NB4 (cell line): Measurements from ENCODE around the gene TSHZ2.

Source experiments
- DNase-seq: peaks from one replicate; pipeline ENCODE4 v3.0.0; 2010; ENCODE audit warnings: low read depth
- H3K4me3 ChIP-seq: one replicate; pipeline ENCODE4 v1.5.1; 2011; ENCODE audit warnings: mild to moderate bottlenecking, low read depth, low read length, moderate library complexity
- MYC ChIP-seq: IDR thresholded peaks from 2 replicates; pipeline ENCODE4 v1.6.1; 2011; ENCODE audit warnings: low read depth, low read length
- POLR2A ChIP-seq: IDR thresholded peaks from 2 replicates; pipeline ENCODE4 v1.6.1; 2011; ENCODE audit warnings: mild to moderate bottlenecking; ENCODE audit not compliant: insufficient read length; ENCODE audit errors: extremely low read depth
- TF ChIP-seq, protein P1 (sequence below): IDR thresholded peaks from one replicate; pipeline ENCODE4 v1.5.1; 2012; ENCODE audit warnings: low read depth, low read length
- TF ChIP-seq, protein P2 (sequence below): IDR thresholded peaks from 2 replicates; pipeline ENCODE4 v1.6.1; 2011; ENCODE audit warnings: low read depth, low read length

TSHZ2 gene

GRCh38 chr20:53260168-53260567 is 288.0 kb downstream of the TSHZ2 start:
- no peak overlapping the region for H3K4me3 ChIP-seq
- TF ChIP-seq, protein P1, sequence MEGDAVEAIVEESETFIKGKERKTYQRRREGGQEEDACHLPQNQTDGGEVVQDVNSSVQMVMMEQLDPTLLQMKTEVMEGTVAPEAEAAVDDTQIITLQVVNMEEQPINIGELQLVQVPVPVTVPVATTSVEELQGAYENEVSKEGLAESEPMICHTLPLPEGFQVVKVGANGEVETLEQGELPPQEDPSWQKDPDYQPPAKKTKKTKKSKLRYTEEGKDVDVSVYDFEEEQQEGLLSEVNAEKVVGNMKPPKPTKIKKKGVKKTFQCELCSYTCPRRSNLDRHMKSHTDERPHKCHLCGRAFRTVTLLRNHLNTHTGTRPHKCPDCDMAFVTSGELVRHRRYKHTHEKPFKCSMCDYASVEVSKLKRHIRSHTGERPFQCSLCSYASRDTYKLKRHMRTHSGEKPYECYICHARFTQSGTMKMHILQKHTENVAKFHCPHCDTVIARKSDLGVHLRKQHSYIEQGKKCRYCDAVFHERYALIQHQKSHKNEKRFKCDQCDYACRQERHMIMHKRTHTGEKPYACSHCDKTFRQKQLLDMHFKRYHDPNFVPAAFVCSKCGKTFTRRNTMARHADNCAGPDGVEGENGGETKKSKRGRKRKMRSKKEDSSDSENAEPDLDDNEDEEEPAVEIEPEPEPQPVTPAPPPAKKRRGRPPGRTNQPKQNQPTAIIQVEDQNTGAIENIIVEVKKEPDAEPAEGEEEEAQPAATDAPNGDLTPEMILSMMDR, result no peak
- no peak for TF ChIP-seq MYC
- TF ChIP-seq, protein P2, sequence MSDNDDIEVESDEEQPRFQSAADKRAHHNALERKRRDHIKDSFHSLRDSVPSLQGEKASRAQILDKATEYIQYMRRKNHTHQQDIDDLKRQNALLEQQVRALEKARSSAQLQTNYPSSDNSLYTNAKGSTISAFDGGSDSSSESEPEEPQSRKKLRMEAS, result no peak
- no peak for TF ChIP-seq POLR2A
- DNase-seq, result no peak

DNA sequence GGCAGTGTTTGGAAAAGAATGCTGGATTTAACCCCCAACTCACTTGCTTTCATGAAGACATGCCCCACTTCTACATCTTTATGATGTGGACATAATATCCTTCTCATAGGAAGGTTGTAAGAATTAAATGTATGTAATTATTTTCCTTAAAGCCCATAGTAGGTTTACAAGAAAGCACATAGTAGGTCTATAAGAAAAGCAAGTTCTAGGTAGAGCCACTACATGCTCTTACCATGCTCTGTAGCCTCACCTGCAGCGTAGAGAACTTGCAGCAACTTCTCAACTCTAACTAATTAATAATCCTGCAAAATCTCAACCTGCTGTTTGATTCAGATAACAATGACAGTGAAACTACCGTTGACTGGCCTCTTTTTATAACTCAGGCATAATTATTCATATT is 288.4 kb downstream of the TSHZ2 start:
- TF ChIP-seq, protein P2, result no peak
- TF ChIP-seq POLR2A (no peak), MYC (no peak)
- TF ChIP-seq, protein P1, result no peak
- H3K4me3 ChIP-seq, result no peak overlapping the region
- DNase-seq, result no peak

DNA sequence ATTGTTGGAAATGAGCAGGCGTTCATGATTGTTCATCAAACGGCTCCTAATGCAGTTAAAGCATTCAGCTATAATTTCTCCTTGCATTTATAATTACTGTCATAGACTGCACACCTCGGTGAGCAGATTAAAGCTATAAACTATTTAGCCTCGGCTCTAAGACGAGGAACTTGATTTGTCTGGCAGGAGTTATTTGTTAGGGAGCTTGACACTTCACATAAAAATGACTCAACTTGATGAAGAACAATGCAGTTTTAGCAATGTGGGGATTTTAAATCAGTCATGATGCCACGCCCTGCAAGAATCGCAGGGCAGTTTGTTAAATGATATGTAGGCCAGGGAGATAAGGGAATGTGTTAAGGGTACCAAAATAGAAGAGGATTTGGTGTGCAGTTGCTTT is 290.2 kb downstream of the TSHZ2 start:
- no peak for TF ChIP-seq MYC
- no peak overlapping the region for H3K4me3 ChIP-seq
- no peak for DNase-seq

- TF ChIP-seq, protein P1, result no peak
- TF ChIP-seq POLR2A (no peak), MYC (no peak)
- TF ChIP-seq, protein P2, result no peak
- no peak for DNase-seq
- H3K4me3 ChIP-seq, result no peak overlapping the region
These were observed 291.6 kb downstream of the TSHZ2 start for GRCh38 chr20:53263554-53264438.

DNA sequence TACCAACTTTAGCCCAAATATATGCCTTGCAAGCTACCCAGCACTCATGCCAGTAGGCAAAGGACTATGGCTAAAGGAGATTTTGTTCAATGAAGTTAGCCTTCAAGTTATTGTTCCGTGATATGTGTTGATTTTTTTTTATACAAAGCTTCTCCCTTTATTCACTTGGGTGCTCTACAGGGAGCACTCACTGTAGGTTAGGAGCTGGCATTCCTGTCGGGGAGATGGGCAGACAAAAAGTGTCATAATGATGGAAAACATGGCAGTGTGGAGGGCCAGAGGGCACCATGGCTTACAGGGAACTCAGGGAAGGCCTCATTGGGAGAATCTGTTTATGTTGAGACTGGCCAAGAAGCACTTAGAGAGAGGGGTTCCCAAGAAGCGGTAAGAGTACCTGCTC is 292.4 kb downstream of the TSHZ2 start:
- H3K4me3 ChIP-seq, result no peak overlapping the region
- TF ChIP-seq MYC (no peak), POLR2A (no peak)
- TF ChIP-seq, protein P1, result no peak
- TF ChIP-seq, protein P2, result no peak
- DNase-seq, result no peak

- H3K4me3 ChIP-seq, result no peak overlapping the region
- no peak for DNase-seq
- TF ChIP-seq POLR2A (no peak), MYC (no peak)
- TF ChIP-seq, protein P2, result no peak
- TF ChIP-seq, protein P1, result no peak
These were observed 293.2 kb downstream of the TSHZ2 start for GRCh38 chr20:53265304-53265875.
